HEK293T (cell line): Measurements from ENCODE around the gene YTHDF1.
"Not testable (repeated sequence)": the region's sequence is repeated elsewhere in the genome, so short reads cannot be mapped to it uniquely, and the experiment has no call there.

Source experiments
- CTCF ChIA-PET: fragments of 350-600 bp; formaldehyde crosslinking; extraction: SDS; loops from one replicate; lab custom pipeline; 2021; ENCODE audit warnings: antibody characterized with exemption, inconsistent platforms; lab: Yijun Ruan, JAX
- POLR2A ChIA-PET: fragments of 350-600 bp; formaldehyde crosslinking; extraction: SDS; loops from one replicate; lab custom pipeline; 2020; ENCODE audit warnings: antibody characterized with exemption, inconsistent platforms; lab: Yijun Ruan, JAX
- DNase-seq: peaks from one replicate; pipeline ENCODE4 v3.0.0; 2012; ENCODE audit warnings: mixed read lengths; ENCODE audit errors: extremely low spot score
- ARNT ChIP-seq: fragments of 450-650 bp; IDR thresholded peaks from 2 replicates; pipeline ENCODE4 v1.6.1; 2017; ENCODE audit warnings: mild to moderate bottlenecking
- BHLHE40 ChIP-seq: fragments of 450-650 bp; IDR thresholded peaks from 2 replicates; pipeline ENCODE4 v1.6.1; 2016; ENCODE audit warnings: mild to moderate bottlenecking, moderate library complexity, borderline replicate concordance
- CTBP1 ChIP-seq: fragments of 450-650 bp; IDR thresholded peaks from 2 replicates; pipeline ENCODE4 v1.6.1; 2016; ENCODE audit warnings: borderline replicate concordance
- ELF4 ChIP-seq: fragments of 450-650 bp; IDR thresholded peaks from 2 replicates; pipeline ENCODE4 v1.6.1; 2017; ENCODE audit warnings: antibody characterized with exemption
- FOXA1 ChIP-seq: fragments of 450-650 bp; IDR thresholded peaks from 2 replicates; pipeline ENCODE4 v1.6.1; 2016; ENCODE audit warnings: mild to moderate bottlenecking
- FOXK2 ChIP-seq: fragments of 450-650 bp; IDR thresholded peaks from 2 replicates; pipeline ENCODE4 v1.6.1; 2016; ENCODE audit warnings: mild to moderate bottlenecking
- FOXM1 ChIP-seq: fragments of 450-650 bp; IDR thresholded peaks from 2 replicates; pipeline ENCODE4 v1.6.1; 2017; ENCODE audit warnings: mild to moderate bottlenecking, borderline replicate concordance
- HDGF ChIP-seq: fragments of 450-650 bp; IDR thresholded peaks from 2 replicates; pipeline ENCODE4 v1.6.1; 2017; ENCODE audit warnings: antibody characterized with exemption, borderline replicate concordance
- L3MBTL2 ChIP-seq: fragments of 450-650 bp; conservative IDR thresholded peaks from 2 replicates; pipeline ENCODE4 v1.6.1; 2016; ENCODE audit warnings: mild to moderate bottlenecking
- LEF1 ChIP-seq: fragments of 450-650 bp; IDR thresholded peaks from 2 replicates; pipeline ENCODE4 v1.6.1; 2017; ENCODE audit warnings: mild to moderate bottlenecking, borderline replicate concordance
- NFRKB ChIP-seq: fragments of 450-650 bp; IDR thresholded peaks from 2 replicates; pipeline ENCODE4 v1.6.1; 2016; ENCODE audit warnings: mild to moderate bottlenecking, moderate library complexity
- PKNOX1 ChIP-seq: fragments of 450-650 bp; IDR thresholded peaks from 2 replicates; pipeline ENCODE4 v1.6.1; 2016
- SP1 ChIP-seq: fragments of 450-650 bp; IDR thresholded peaks from 2 replicates; pipeline ENCODE4 v1.6.1; 2017
- SUZ12 ChIP-seq: fragments of 450-650 bp; IDR thresholded peaks from 2 replicates; pipeline ENCODE4 v1.6.1; 2016; ENCODE audit warnings: mild to moderate bottlenecking
- TARDBP ChIP-seq: fragments of 450-650 bp; IDR thresholded peaks from 2 replicates; pipeline ENCODE4 v1.6.1; 2016
- ZNF384 ChIP-seq: fragments of 450-650 bp; IDR thresholded peaks from 2 replicates; pipeline ENCODE4 v1.6.1; 2016

Gene YTHDF1

GRCh38 chr20:63254606-63255384, 38.9 kb upstream of the YTHDF1 start:
- TF ChIP-seq SUZ12 (no peak), TARDBP (no peak), ARNT (no peak), SP1 (no peak), ZNF384 (no peak), PKNOX1 (no peak), LEF1 (no peak)
- POLR2A ChIA-PET, result no interaction called here
- no peak for DNase-seq
- CTCF ChIA-PET, result interaction anchor here (1.3 kb wide), 1 partner anchor 31 kb away, joined by 4 read pairs; no protein-coding TSS in a partner anchor

GRCh38 chr20:63254232-63254605, 38.3 kb upstream of the YTHDF1 start, which contains the start of gene NKAIN4:
Gene NKAIN4 (minus strand): TSS chr20:63254463. CDS start chr20:63254450, 13 bp downstream.
- CTCF ChIA-PET, result no interaction called here
- POLR2A ChIA-PET, result no interaction called here
- TF ChIP-seq CTBP1 (no peak), LEF1 (no peak), HDGF (no peak), SUZ12 (no peak), NFRKB (no peak), L3MBTL2 (no peak), FOXM1 (no peak), BHLHE40 (no peak), ELF4 (no peak), PKNOX1 (no peak), ZNF384 (no peak), FOXA1 (no peak), SP1 (no peak), FOXK2 (no peak), TARDBP (no peak)
- DNase-seq, result no peak

GRCh38 chr20:63253438-63254231, 37.7 kb upstream of the YTHDF1 start:
- CTCF ChIA-PET, result interaction anchor here (1.1 kb wide), 1 partner anchor 29 kb away, joined by 3 read pairs; no protein-coding TSS in a partner anchor
- TF ChIP-seq NFRKB, result no peak
- TF ChIP-seq FOXM1, result no peak
- no peak for TF ChIP-seq ZNF384
- no peak for TF ChIP-seq L3MBTL2
- TF ChIP-seq ARNT, result no peak
- POLR2A ChIA-PET, result no interaction called here
- peak; percentile 21 for DNase-seq

- no peak for DNase-seq
- ChIA-PET CTCF (interaction anchor here (1.0 to 1.1 kb wide), 2 partner anchors 29 to 30 kb away, joined by 3 to 4 read pairs; no protein-coding TSS in a partner anchor), POLR2A (no interaction called here)
- no peak for TF ChIP-seq FOXK2
- no peak for TF ChIP-seq FOXA1
- no peak for TF ChIP-seq SUZ12
- no peak for TF ChIP-seq ARNT
- no peak for TF ChIP-seq FOXM1
- no peak for TF ChIP-seq ZNF384
- TF ChIP-seq ELF4, result no peak
- TF ChIP-seq SP1, result no peak
- no peak for TF ChIP-seq HDGF
- TF ChIP-seq L3MBTL2, result no peak
- no peak for TF ChIP-seq PKNOX1
- no peak for TF ChIP-seq BHLHE40
- TF ChIP-seq CTBP1, result no peak
- no peak for TF ChIP-seq NFRKB
- no peak for TF ChIP-seq LEF1
- TF ChIP-seq TARDBP, result no peak
These were observed 37.1 kb upstream of the YTHDF1 start for GRCh38 chr20:63253065-63253437.

GRCh38 chr20:63252284-63252711, 36.4 kb upstream of the YTHDF1 start:
- TF ChIP-seq LEF1, result no peak
- TF ChIP-seq NFRKB, result no peak
- no peak for TF ChIP-seq PKNOX1
- TF ChIP-seq L3MBTL2, result no peak
- no peak for TF ChIP-seq ARNT
- CTCF ChIA-PET, result interaction anchor here (1.0 kb wide), 1 partner anchor 29 kb away, joined by 4 read pairs; no protein-coding TSS in a partner anchor
- DNase-seq, result no peak

GRCh38 chr20:63251350-63251749, 35.4 kb upstream of the YTHDF1 start:
- CTCF ChIA-PET, POLR2A ChIA-PET, DNase-seq: not testable (repeated sequence)

More at GRCh38 chr20:63252284-63252711, 36.4 kb upstream of the YTHDF1 start:
- POLR2A ChIA-PET, result no interaction called here
